K562 (cell line): ENCODE data around the gene ADAM15. TPM values are rescaled to one million over a fixed set of nuclear protein-coding genes. Genes with fewer than 3 reads are reported as not detected.

ENCODE experiments used
- BCL6 ChIP-seq: fragments of 250-450 bp; sonication (Bioruptor Pico); IDR thresholded peaks from 2 replicates; pipeline ENCODE4 v1.4.0; 2020
- BMI1 ChIP-seq: fragments of 150-350 bp; IDR thresholded peaks from 2 replicates; pipeline ENCODE4 v1.6.1; 2014; ENCODE audit warnings: low read length
- CBX3 ChIP-seq, 2 experiments: IDR thresholded peaks; 1 replicate in 1 of 2; 2 replicates in 1 of 2; pipeline ENCODE4 v1.6.1; 2012; ENCODE audit warnings: inconsistent platforms in 2 of 2, low read length in 2 of 2, borderline replicate concordance in 1 of 2, control low read depth in 1 of 2
- DACH1 ChIP-seq: fragments of 450-650 bp; IDR thresholded peaks from 2 replicates; pipeline ENCODE4 v1.6.1; 2018; ENCODE audit not compliant: partially characterized antibody
- EP300 ChIP-seq: IDR thresholded peaks from 2 replicates; pipeline ENCODE4 v1.6.1; 2012; ENCODE audit warnings: low read length, improper control_type of control experiment
- HDAC8 ChIP-seq: fragments of 450-650 bp; IDR thresholded peaks from 2 replicates; pipeline ENCODE4 v1.6.1; 2016; ENCODE audit warnings: mild to moderate bottlenecking, missing genetic modification characterization, moderate library complexity, missing compliant biosample characterization
- NR4A1 ChIP-seq, 2 experiments: fragments of 250-450 bp in 1 of 2; fragments of 450-650 bp in 1 of 2; sonication (Bioruptor Pico) in 1 of 2; IDR thresholded peaks; 2 replicates each; pipeline versions ENCODE4 v1.4.0 to v1.6.1; 2016 to 2020; ENCODE audit warnings: mild to moderate bottlenecking in 2 of 2, missing compliant biosample characterization in 1 of 2, missing genetic modification characterization in 1 of 2, moderate library complexity in 1 of 2
- PHB2 ChIP-seq: fragments of 450-650 bp; IDR thresholded peaks from 2 replicates; pipeline ENCODE4 v1.6.1; 2017; ENCODE audit warnings: low read depth
- PHF21A ChIP-seq: fragments of 450-650 bp; IDR thresholded peaks from 2 replicates; pipeline ENCODE4 v1.6.1; 2017; ENCODE audit warnings: low read depth, borderline replicate concordance
- PML ChIP-seq: IDR thresholded peaks from 2 replicates; pipeline ENCODE4 v1.6.1; 2012; ENCODE audit warnings: low read length, inconsistent platforms
- POU5F1 ChIP-seq: fragments of 150-350 bp; IDR thresholded peaks from 2 replicates; pipeline ENCODE4 v1.6.1; 2014; ENCODE audit warnings: borderline replicate concordance, low read length, low read depth, mild to moderate bottlenecking; ENCODE audit not compliant: partially characterized antibody
- RFX5 ChIP-seq: IDR thresholded peaks from 2 replicates; pipeline ENCODE4 v1.6.1; 2011; ENCODE audit warnings: low read depth, mild to moderate bottlenecking, improper control_type of control experiment, low read length
- TAF7 ChIP-seq: fragments of 450-650 bp; IDR thresholded peaks from 2 replicates; pipeline ENCODE4 v1.6.1; 2016; ENCODE audit warnings: missing genetic modification characterization, missing compliant biosample characterization
- TARDBP ChIP-seq: fragments of 450-650 bp; IDR thresholded peaks from 2 replicates; pipeline ENCODE4 v1.6.1; 2016
- ZNF146 ChIP-seq: IDR thresholded peaks from one replicate; pipeline ENCODE4 v1.6.1; 2018; ENCODE audit warnings: missing compliant biosample characterization; ENCODE audit not compliant: unreplicated experiment
- ZNF263 ChIP-seq: sonication (generic); formaldehyde crosslinking; IDR thresholded peaks from 2 replicates; pipeline ENCODE4 v1.8.0; 2022; ENCODE audit warnings: mild to moderate bottlenecking, missing genetic modification reagents, borderline replicate concordance
- polyA plus RNA-seq, 8 experiments: library from polyadenylated mRNA; depleted of rRNA in 4 of 8; stranded (reverse) in 5 of 8; unstranded in 3 of 8; fragments of >200 nt; fragmentation: Nextera tagmentation in 2 of 8; fragmentation: Illumina TruSeq in 1 of 8; extraction: Ambion mirVana in 2 of 8; extraction: Trizol in 1 of 8; gene quantifications; 2 replicates each; pipeline versions ENCODE4 v1.2.1 to v1.2.3, GENCODE V29; 2011 to 2014; ENCODE audit warnings: inconsistent platforms in 1 of 8, missing spikeins in 1 of 8
- total RNA-seq, 7 experiments: library from RNA; depleted of rRNA in 6 of 7; stranded (reverse); fragments of >200 nt in 6 of 7; fragmentation: Illumina TruSeq in 2 of 7; extraction: Trizol in 2 of 7; gene quantifications; 2 replicates each; pipeline versions ENCODE4 v1.2.1 to v1.2.3, GENCODE V29; 2011 to 2021; ENCODE audit warnings: low replicate concordance in 1 of 7
- TF ChIP-seq, protein P1 (sequence below): sonication (generic); formaldehyde crosslinking; IDR thresholded peaks from 2 replicates; pipeline ENCODE4 v1.8.0; 2022; ENCODE audit warnings: mild to moderate bottlenecking, missing genetic modification reagents
- TF ChIP-seq, protein P2 (sequence below), 2 experiments: IDR thresholded peaks; 2 replicates each; pipeline ENCODE4 v1.6.1; 2011; ENCODE audit warnings: borderline replicate concordance in 1 of 2, control low read depth in 1 of 2, low read depth in 1 of 2, low read length in 1 of 2, mild to moderate bottlenecking in 1 of 2, mixed read lengths in 1 of 2, moderate library complexity in 1 of 2; ENCODE audit not compliant: insufficient read depth in 1 of 2, insufficient read length in 1 of 2, poor library complexity in 1 of 2, severe bottlenecking in 1 of 2; ENCODE audit errors: extremely low read depth in 1 of 2
- TF ChIP-seq, protein P3 (sequence below): sonication (generic); formaldehyde crosslinking; IDR thresholded peaks from 2 replicates; pipeline ENCODE4 v1.8.0; 2022; ENCODE audit warnings: mild to moderate bottlenecking, missing genetic modification reagents

ADAM15 gene
- total and polyA plus RNA-seq, 9 of the 15 experiments (the other 6 are each of a cell fraction or from before 2014, with no cell fraction given) = 0.69 to 72.3 (median 32.8) TPM

DNA sequence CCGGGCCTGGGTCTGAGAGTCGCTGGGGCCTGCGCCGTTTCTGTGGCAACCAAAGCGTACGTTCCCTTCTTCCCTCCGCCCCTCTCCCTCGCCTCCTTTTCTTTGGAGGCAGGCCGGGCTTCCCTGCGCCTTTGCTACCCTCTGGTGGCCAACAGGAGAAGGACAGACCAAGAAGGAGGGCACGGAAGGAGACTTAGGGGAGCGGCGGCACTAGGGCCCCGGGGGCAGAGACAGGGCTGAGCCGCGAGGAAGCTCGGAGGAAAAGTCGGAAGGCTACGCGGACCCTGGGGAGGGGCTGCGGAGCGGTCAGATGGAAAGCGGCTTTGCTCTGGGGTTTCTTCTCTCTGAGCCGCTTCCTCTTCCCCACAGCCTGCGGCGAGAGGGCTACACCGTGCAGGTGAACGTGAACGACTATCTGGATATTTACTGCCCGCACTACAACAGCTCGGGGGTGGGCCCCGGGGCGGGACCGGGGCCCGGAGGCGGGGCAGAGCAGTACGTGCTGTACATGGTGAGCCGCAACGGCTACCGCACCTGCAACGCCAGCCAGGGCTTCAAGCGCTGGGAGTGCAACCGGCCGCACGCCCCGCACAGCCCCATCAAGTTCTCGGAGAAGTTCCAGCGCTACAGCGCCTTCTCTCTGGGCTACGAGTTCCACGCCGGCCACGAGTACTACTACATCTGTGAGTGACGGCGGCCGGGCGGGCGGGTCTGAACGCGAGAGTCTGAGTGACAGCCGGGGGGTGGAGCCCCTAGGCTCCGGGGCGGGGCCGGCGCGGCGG, 33.8 kb downstream of the ADAM15 start (continued):
- TF ChIP-seq, protein P1, sequence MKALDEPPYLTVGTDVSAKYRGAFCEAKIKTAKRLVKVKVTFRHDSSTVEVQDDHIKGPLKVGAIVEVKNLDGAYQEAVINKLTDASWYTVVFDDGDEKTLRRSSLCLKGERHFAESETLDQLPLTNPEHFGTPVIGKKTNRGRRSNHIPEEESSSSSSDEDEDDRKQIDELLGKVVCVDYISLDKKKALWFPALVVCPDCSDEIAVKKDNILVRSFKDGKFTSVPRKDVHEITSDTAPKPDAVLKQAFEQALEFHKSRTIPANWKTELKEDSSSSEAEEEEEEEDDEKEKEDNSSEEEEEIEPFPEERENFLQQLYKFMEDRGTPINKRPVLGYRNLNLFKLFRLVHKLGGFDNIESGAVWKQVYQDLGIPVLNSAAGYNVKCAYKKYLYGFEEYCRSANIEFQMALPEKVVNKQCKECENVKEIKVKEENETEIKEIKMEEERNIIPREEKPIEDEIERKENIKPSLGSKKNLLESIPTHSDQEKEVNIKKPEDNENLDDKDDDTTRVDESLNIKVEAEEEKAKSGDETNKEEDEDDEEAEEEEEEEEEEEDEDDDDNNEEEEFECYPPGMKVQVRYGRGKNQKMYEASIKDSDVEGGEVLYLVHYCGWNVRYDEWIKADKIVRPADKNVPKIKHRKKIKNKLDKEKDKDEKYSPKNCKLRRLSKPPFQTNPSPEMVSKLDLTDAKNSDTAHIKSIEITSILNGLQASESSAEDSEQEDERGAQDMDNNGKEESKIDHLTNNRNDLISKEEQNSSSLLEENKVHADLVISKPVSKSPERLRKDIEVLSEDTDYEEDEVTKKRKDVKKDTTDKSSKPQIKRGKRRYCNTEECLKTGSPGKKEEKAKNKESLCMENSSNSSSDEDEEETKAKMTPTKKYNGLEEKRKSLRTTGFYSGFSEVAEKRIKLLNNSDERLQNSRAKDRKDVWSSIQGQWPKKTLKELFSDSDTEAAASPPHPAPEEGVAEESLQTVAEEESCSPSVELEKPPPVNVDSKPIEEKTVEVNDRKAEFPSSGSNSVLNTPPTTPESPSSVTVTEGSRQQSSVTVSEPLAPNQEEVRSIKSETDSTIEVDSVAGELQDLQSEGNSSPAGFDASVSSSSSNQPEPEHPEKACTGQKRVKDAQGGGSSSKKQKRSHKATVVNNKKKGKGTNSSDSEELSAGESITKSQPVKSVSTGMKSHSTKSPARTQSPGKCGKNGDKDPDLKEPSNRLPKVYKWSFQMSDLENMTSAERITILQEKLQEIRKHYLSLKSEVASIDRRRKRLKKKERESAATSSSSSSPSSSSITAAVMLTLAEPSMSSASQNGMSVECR = no peak
- no peak for TF ChIP-seq BMI1
- peak; percentile 72 for TF ChIP-seq ZNF263 (CRISPR knock-in tag)
- TF ChIP-seq, protein P2, sequence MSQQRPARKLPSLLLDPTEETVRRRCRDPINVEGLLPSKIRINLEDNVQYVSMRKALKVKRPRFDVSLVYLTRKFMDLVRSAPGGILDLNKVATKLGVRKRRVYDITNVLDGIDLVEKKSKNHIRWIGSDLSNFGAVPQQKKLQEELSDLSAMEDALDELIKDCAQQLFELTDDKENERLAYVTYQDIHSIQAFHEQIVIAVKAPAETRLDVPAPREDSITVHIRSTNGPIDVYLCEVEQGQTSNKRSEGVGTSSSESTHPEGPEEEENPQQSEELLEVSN (IDR thresholded peaks at IDR 0.05; ENCODE audit: borderline replicate concordance in 1 of 2, extremely low read depth in 1 of 2, insufficient read depth in 1 of 2, insufficient read length in 1 of 2, low read depth in 1 of 2, low read length in 1 of 2, poor library complexity in 1 of 2, severe bottlenecking in 1 of 2) = peak in 1 of 2 experiments; percentile 7
- no peak for TF ChIP-seq TARDBP
- no peak for TF ChIP-seq DACH1
- no peak for TF ChIP-seq TAF7 (tag)
- no peak for TF ChIP-seq RFX5
- TF ChIP-seq, protein P3, sequence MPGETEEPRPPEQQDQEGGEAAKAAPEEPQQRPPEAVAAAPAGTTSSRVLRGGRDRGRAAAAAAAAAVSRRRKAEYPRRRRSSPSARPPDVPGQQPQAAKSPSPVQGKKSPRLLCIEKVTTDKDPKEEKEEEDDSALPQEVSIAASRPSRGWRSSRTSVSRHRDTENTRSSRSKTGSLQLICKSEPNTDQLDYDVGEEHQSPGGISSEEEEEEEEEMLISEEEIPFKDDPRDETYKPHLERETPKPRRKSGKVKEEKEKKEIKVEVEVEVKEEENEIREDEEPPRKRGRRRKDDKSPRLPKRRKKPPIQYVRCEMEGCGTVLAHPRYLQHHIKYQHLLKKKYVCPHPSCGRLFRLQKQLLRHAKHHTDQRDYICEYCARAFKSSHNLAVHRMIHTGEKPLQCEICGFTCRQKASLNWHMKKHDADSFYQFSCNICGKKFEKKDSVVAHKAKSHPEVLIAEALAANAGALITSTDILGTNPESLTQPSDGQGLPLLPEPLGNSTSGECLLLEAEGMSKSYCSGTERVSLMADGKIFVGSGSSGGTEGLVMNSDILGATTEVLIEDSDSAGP = no peak
- TF ChIP-seq NR4A1 (CRISPR knock-in tag; IDR thresholded peaks at IDR 0.05) = no peak
- no peak for TF ChIP-seq NR4A1 (tag; IDR thresholded peaks at IDR 0.05)
- TF ChIP-seq POU5F1 = no peak
- TF ChIP-seq PML = 0 out of 2 replicates have a peak, but pooled peaks have one; percentile 11
- no peak for TF ChIP-seq PHB2
- TF ChIP-seq PHF21A = no peak
- TF ChIP-seq ZNF146 (CRISPR knock-in tag) = no peak
- TF ChIP-seq HDAC8 = no peak
- TF ChIP-seq BCL6 (CRISPR knock-in tag) = no peak
- TF ChIP-seq CBX3 (IDR thresholded peaks at IDR 0.05; ENCODE audit: borderline replicate concordance in 1 of 2, low read length in 2 of 2) = no peak
- peak; percentile 19; the same call in 1 of the 2 replicates for TF ChIP-seq EP300
